B cell (primary cell): ENCODE measurements around the gene CFAP157.

Source experiments
- CTCF ChIP-seq: fragments of 200-600 bp; IDR thresholded peaks from one replicate; pipeline ENCODE4 v1.8.0; 2022; ENCODE audit warnings: antibody characterized with exemption, mild to moderate bottlenecking
- EZH2 ChIP-seq: IDR thresholded peaks from 2 replicates; pipeline ENCODE4 v1.6.1; 2012; ENCODE audit warnings: borderline replicate concordance, low read depth, mild to moderate bottlenecking, moderate library complexity, low read length; ENCODE audit not compliant: insufficient read depth, poor library complexity, severe bottlenecking

DNA sequence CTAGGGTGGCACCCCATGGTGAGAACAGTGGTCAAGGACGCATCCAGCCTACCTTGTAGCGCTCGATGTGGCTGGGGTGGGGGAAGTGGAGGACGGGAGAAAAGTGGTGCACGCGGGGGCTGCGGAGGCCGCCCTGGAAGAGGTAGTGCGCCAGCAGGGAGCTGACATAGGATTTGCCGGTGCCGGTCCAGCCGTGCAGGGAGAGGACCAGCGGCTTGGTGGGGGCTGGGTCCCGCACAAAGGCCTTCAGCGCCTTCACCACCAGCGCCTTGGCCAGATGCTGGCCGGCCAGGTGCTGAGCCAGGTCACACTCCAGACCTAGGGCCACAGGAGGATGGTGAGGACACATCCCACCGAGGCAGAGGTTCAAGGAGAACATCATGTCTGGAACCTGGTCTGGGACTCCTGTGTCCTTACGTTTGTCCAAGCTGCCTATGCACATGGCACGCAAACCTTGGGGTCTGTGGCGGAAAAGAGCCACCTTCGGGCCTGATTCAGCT lies 27.5 kb downstream of the CFAP157 start:
- TF ChIP-seq CTCF, result peak; percentile 80
- no peak for TF ChIP-seq EZH2
